Measurements from ENCODE around the gene TMEM208. TPM values are rescaled to one million over a fixed set of nuclear protein-coding genes. Genes with fewer than 3 reads are reported as not detected.

TMEM208 gene
- total RNA-seq, 6 experiments from 2014 or later = 32.6 to 58.7 (median 40.5) TPM

DNA sequence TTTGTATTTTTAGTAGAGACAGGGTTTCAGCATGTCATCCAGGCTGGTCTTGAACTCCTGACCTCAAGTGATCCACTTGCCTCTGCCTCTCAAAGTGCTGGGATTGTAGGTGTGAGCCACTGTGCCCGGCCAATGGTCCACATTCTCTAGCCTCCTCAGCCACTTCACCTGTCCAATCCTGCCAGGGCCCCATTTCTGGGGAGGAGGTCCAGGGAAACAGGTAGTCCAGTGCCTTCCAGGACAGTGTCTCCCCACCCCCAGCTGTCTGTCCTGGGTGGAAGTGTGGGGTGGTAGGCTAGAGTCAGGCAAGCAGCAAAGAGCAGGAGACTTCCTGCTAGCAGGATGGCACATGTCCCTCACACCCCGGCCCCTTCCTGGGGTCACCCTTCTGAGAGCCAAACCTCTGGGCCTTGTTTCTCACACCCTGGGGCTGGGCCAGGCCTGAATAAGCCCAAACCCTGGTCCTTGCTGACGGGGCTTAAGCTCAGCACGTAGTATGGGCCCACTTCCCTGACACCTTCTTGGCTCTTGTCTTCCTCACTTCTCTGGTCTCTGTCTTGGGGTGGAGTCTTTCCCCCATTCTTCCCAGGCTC is 15.3 kb downstream of the TMEM208 start:
- Histone ChIP-seq H3K4me3 (no peak overlapping the region), H3K27me3 (no peaks in the 10 kb centered on the region), H3K4me1 (peaks cover 0 to 39% (median 0%) of the 10 kb centered on the region in 4 donors), H3K27ac (no peak overlapping the region), H3K9me3 (no peaks in the 10 kb centered on the region), H3K36me3 (no peaks in the 10 kb centered on the region)
- ATAC-seq = no peak
- no peak for TF ChIP-seq POLR2A (IDR thresholded peaks at IDR 0.05)
- TF ChIP-seq, protein P1, sequence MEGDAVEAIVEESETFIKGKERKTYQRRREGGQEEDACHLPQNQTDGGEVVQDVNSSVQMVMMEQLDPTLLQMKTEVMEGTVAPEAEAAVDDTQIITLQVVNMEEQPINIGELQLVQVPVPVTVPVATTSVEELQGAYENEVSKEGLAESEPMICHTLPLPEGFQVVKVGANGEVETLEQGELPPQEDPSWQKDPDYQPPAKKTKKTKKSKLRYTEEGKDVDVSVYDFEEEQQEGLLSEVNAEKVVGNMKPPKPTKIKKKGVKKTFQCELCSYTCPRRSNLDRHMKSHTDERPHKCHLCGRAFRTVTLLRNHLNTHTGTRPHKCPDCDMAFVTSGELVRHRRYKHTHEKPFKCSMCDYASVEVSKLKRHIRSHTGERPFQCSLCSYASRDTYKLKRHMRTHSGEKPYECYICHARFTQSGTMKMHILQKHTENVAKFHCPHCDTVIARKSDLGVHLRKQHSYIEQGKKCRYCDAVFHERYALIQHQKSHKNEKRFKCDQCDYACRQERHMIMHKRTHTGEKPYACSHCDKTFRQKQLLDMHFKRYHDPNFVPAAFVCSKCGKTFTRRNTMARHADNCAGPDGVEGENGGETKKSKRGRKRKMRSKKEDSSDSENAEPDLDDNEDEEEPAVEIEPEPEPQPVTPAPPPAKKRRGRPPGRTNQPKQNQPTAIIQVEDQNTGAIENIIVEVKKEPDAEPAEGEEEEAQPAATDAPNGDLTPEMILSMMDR (IDR thresholded peaks at IDR 0.05) = no peak
- WGBS (ENCODE audit: insufficient coverage, low coverage, low lambda C conversion rate, missing lambda C conversion rate) = 62% methylated on average over 2 of the region's 4 CpGs
- intact Hi-C loops (cut with DNase I) = no loop called here
- DNase-seq = no peak

DNA sequence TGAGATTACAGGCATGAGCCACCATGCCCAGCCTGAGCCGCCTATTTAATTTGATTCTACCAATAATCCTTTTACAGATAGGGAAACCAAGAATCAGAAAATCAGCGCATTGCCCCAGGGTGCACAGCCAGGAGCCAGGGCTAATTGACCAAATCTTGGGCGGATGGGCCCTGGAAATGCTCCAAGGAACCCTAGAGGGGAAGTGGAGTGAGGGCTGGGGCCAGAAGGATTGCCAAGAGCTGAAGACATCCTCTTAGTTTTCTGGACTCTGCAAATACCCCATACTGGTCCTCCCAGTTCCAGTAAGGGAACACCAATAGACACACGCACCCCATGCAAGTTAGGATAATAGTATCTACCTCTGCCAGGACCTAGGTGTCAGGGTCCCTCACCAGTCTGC is 16.6 kb downstream of the TMEM208 start:
- TF ChIP-seq, protein P1 (IDR thresholded peaks at IDR 0.05) = no peak
- no peaks in the 10 kb centered on the region for H3K9me3 ChIP-seq
- intact Hi-C loops (cut with DNase I) = no loop called here
- 44% methylated on average over 3 of the region's 4 CpGs for WGBS (ENCODE audit: insufficient coverage, low coverage, low lambda C conversion rate, missing lambda C conversion rate)
- no peak for ATAC-seq
- no peaks in the 10 kb centered on the region for H3K36me3 ChIP-seq
- H3K27me3 ChIP-seq = no peaks in the 10 kb centered on the region
- H3K4me1 ChIP-seq = peaks cover 0 to 49% (median 0%) of the 10 kb centered on the region in 4 donors
- peak overlapping the region in 2 of 3 donors; percentile 53 to 81 for H3K27ac ChIP-seq
- H3K4me3 ChIP-seq = no peak overlapping the region
- peak in 2 of 3 donors; percentile 47 to 51 for DNase-seq

DNA sequence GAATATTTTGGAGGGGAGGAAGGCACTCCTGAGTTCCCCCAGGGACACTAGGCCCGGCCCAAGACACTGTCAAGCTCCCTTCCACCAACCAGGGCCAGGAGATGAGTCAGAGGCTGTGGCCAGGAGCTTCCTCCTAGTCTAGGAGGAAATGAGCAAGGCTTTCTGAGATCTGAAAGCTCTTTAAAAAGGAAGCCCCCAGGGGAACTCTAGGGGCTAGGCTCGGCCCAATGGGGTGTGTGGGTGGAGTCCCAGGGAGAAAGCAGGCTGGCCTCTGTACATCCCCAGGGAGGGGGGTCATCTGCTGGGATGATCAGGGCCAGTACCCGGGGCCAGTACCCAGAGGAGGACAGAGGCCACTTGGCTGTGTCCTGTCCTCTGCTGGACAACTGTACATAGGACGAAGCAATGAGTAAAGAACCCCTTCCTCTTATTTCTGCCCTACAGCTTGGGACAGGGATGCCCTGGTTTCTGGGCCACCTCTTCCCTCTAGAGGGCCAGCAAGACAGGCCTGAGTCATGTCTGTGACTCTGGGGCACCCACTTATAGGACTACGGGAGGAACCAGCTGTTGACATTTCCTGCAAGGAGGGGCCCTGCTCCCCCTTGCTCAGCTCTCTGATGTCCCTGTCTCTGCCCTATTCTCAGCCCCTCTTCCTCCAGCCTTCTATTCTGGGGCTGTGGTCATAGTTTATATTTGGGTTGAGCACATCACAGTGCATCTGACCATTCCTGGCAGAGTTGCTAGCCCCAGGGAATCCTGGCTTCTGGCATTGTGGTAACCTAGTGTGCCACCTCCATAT is 17.7 kb downstream of the TMEM208 start:
- Histone ChIP-seq H3K27me3 (peaks cover 0 to 10% of the 10 kb centered on the region in 2 donors), H3K27ac (peak overlapping the region; percentile 53 to 81 (median 65)), H3K4me1 (peaks cover 0 to 56% (median 0%) of the 10 kb centered on the region in 4 donors), H3K4me3 (no peak overlapping the region), H3K9me3 (no peaks in the 10 kb centered on the region), H3K36me3 (no peaks in the 10 kb centered on the region)
- peak; percentile 28 to 53 (median 40) for ATAC-seq
- intact Hi-C loops (cut with DNase I) = no loop called here
- 35% methylated on average over 2 of the region's 5 CpGs for WGBS (ENCODE audit: insufficient coverage, low coverage, low lambda C conversion rate, missing lambda C conversion rate)
- TF ChIP-seq, protein P1 (IDR thresholded peaks at IDR 0.05) = no peak
- TF ChIP-seq POLR2A (IDR thresholded peaks at IDR 0.05) = no peak
- peak; percentile 63 to 79 (median 76) for DNase-seq

DNA sequence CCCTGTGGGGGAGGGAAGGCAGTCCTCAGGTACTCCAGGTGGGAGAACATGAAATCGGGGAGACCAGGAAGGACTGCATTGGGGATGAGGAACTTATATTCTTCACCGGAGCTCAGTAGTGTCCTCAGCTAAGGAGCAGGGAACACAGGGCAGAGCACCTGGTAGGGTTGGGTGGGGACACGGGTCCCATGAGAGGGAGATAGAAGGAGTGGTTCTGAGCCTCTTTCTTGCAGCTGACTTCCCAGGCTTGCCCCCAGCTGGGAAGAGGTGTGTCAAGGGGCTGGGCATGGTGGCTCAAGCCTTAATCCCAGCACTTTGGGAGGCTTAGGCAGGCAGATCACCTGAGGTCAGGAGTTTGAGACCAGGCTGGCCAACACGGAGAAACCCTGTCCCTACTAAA is 18.3 kb downstream of the TMEM208 start:
- TF ChIP-seq, protein P1 (IDR thresholded peaks at IDR 0.05) = no peak
- TF ChIP-seq POLR2A (IDR thresholded peaks at IDR 0.05) = no peak
- Histone ChIP-seq H3K4me1 (peaks cover 0 to 56% (median 0%) of the 10 kb centered on the region in 4 donors), H3K27me3 (peaks cover 0 to 10% of the 10 kb centered on the region in 2 donors), H3K9me3 (no peaks in the 10 kb centered on the region), H3K27ac (peak overlapping the region; percentile 53 to 81 (median 65)), H3K36me3 (no peaks in the 10 kb centered on the region), H3K4me3 (no peak overlapping the region)
- ATAC-seq (no peak), DNase-seq (peak in 2 of 3 donors; percentile 13 to 24)
- WGBS (ENCODE audit: insufficient coverage, low coverage, low lambda C conversion rate, missing lambda C conversion rate) = 62% methylated on average over 3 of the region's 4 CpGs
- intact Hi-C loops (cut with DNase I) = no loop called here

All from right lobe of liver (tissue), 6 donors.